ENCODE results near the gene AGPAT3. TPM values are rescaled to one million over a fixed set of nuclear protein-coding genes. Genes with fewer than 3 reads are reported as not detected.

Gene AGPAT3
- total and polyA plus RNA-seq, 2 donors (not counting 1 experiment from before 2014, with no cell fraction given), result 29.4 to 44.9 TPM

- Histone ChIP-seq H3K4me1 (ENCODE audit: control insufficient read depth, extremely low read depth, insufficient read depth, low read length) (no peaks in the 10 kb centered on the region), H3K9ac (ENCODE audit: insufficient read depth, low read length) (no peak overlapping the region), H3K79me2 (ENCODE audit: control insufficient read depth, insufficient read depth, low read length) (no peaks in the 10 kb centered on the region), H2AFZ (ENCODE audit: low read length) (no peak overlapping the region), H3K27ac (ENCODE audit: insufficient read depth, low read length) (no peak overlapping the region), H3K4me3 (replicated peaks in 1 of 4; ENCODE audit: control extremely low read depth in 1 of 4, insufficient read depth in 1 of 4, low read depth in 3 of 4, low read length in 4 of 4) (no peak overlapping the region), H3K27me3 (ENCODE audit: control insufficient read depth, insufficient read depth, low read length) (no peaks in the 10 kb centered on the region), H3K4me2 (ENCODE audit: extremely low read depth, insufficient read depth, low read length) (no peak overlapping the region), H3K36me3 (ENCODE audit: control insufficient read depth, insufficient read depth, low read length) (peaks cover 11% of the 10 kb centered on the region), H4K20me1 (ENCODE audit: control insufficient read depth, extremely low read depth, insufficient read depth, low read length) (no peaks in the 10 kb centered on the region), H3K9me3 (ENCODE audit: control insufficient read depth, insufficient read depth, low read depth, low read length) (no peaks in the 10 kb centered on the region)
- DNase-seq (ENCODE audit: low read depth in 2 of 2), result no peak
- no peak for TF ChIP-seq EZH2 (IDR thresholded peaks at IDR 0.05; ENCODE audit: low read length, missing control alignments)
- TF ChIP-seq CTCF (conservative IDR thresholded peaks at IDR 0.05 in 1 of 2, IDR thresholded peaks at IDR 0.05 in 1 of 2; ENCODE audit: low read depth in 1 of 2, low read length in 2 of 2), result no peak
These were observed 104.1 kb downstream of the AGPAT3 start for GRCh38 chr21:43969115-43969444.

- no peak for DNase-seq (ENCODE audit: low read depth in 2 of 2)
- Histone ChIP-seq H2AFZ (ENCODE audit: low read length) (no peak overlapping the region), H3K9me3 (ENCODE audit: control insufficient read depth, insufficient read depth, low read depth, low read length) (no peaks in the 10 kb centered on the region)
These were observed 105.5 kb downstream of the AGPAT3 start for GRCh38 chr21:43970551-43970950.

GRCh38 chr21:43971201-43971991 is 106.4 kb downstream of the AGPAT3 start:
- Histone ChIP-seq H2AFZ (ENCODE audit: low read length) (no peak overlapping the region), H3K4me2 (ENCODE audit: extremely low read depth, insufficient read depth, low read length) (no peak overlapping the region), H3K36me3 (ENCODE audit: control insufficient read depth, insufficient read depth, low read length) (peaks cover 10% of the 10 kb centered on the region), H3K4me1 (ENCODE audit: control insufficient read depth, extremely low read depth, insufficient read depth, low read length) (no peaks in the 10 kb centered on the region), H3K27ac (ENCODE audit: insufficient read depth, low read length) (no peak overlapping the region), H3K9ac (ENCODE audit: insufficient read depth, low read length) (no peak overlapping the region), H3K4me3 (replicated peaks in 1 of 4; ENCODE audit: control extremely low read depth in 1 of 4, insufficient read depth in 1 of 4, low read depth in 3 of 4, low read length in 4 of 4) (no peak overlapping the region), H3K27me3 (ENCODE audit: control insufficient read depth, insufficient read depth, low read length) (no peaks in the 10 kb centered on the region), H4K20me1 (ENCODE audit: control insufficient read depth, extremely low read depth, insufficient read depth, low read length) (no peaks in the 10 kb centered on the region), H3K9me3 (ENCODE audit: control insufficient read depth, insufficient read depth, low read depth, low read length) (no peaks in the 10 kb centered on the region), H3K79me2 (ENCODE audit: control insufficient read depth, insufficient read depth, low read length) (no peaks in the 10 kb centered on the region)
- no peak for TF ChIP-seq CTCF (conservative IDR thresholded peaks at IDR 0.05 in 1 of 2, IDR thresholded peaks at IDR 0.05 in 1 of 2; ENCODE audit: low read depth in 1 of 2, low read length in 2 of 2)
- no peak for TF ChIP-seq EZH2 (IDR thresholded peaks at IDR 0.05; ENCODE audit: low read length, missing control alignments)
- no peak for DNase-seq (ENCODE audit: low read depth in 2 of 2)

More at GRCh38 chr21:43970551-43970950, 105.5 kb downstream of the AGPAT3 start:
- TF ChIP-seq CTCF (conservative IDR thresholded peaks at IDR 0.05 in 1 of 2, IDR thresholded peaks at IDR 0.05 in 1 of 2; ENCODE audit: low read depth in 1 of 2, low read length in 2 of 2) (no peak), EZH2 (IDR thresholded peaks at IDR 0.05; ENCODE audit: low read length, missing control alignments) (no peak)
- Histone ChIP-seq H3K27ac (ENCODE audit: insufficient read depth, low read length) (no peak overlapping the region), H3K79me2 (ENCODE audit: control insufficient read depth, insufficient read depth, low read length) (no peaks in the 10 kb centered on the region), H3K9ac (ENCODE audit: insufficient read depth, low read length) (no peak overlapping the region), H3K4me1 (ENCODE audit: control insufficient read depth, extremely low read depth, insufficient read depth, low read length) (no peaks in the 10 kb centered on the region), H3K36me3 (ENCODE audit: control insufficient read depth, insufficient read depth, low read length) (peaks cover 11% of the 10 kb centered on the region), H3K4me3 (replicated peaks in 1 of 4; ENCODE audit: control extremely low read depth in 1 of 4, insufficient read depth in 1 of 4, low read depth in 3 of 4, low read length in 4 of 4) (no peak overlapping the region), H3K4me2 (ENCODE audit: extremely low read depth, insufficient read depth, low read length) (no peak overlapping the region), H3K27me3 (ENCODE audit: control insufficient read depth, insufficient read depth, low read length) (no peaks in the 10 kb centered on the region), H4K20me1 (ENCODE audit: control insufficient read depth, extremely low read depth, insufficient read depth, low read length) (no peaks in the 10 kb centered on the region)
